Chondrocyte (in vitro differentiated cells): ENCODE measurements around the gene ELOVL7. TPM values are rescaled to one million over a fixed set of nuclear protein-coding genes. Genes with fewer than 3 reads are reported as not detected.

ENCODE experiments used
- DNase-seq: peaks from one replicate; pipeline ENCODE4 v3.0.0; 2021; ENCODE audit warnings: mixed read lengths, low spot score
- H3K27ac Mint-ChIP-seq: one replicate; pipeline ENCODE4 v1.8.0; 2021; ENCODE audit warnings: mild to moderate bottlenecking, moderate library complexity, mixed read lengths; ENCODE audit not compliant: unreplicated experiment
- H3K27me3 Mint-ChIP-seq: 2 replicates; pipeline ENCODE4 v1.8.0; 2021; ENCODE audit warnings: low read depth, mixed read lengths
- H3K36me3 Mint-ChIP-seq: 2 replicates; pipeline ENCODE4 v1.8.0; 2021; ENCODE audit warnings: low read depth, mixed read lengths
- H3K4me1 Mint-ChIP-seq: 2 replicates; pipeline ENCODE4 v1.8.0; 2021; ENCODE audit warnings: low read depth, mild to moderate bottlenecking, mixed read lengths
- H3K4me3 Mint-ChIP-seq: one replicate; pipeline ENCODE4 v1.8.0; 2021; ENCODE audit warnings: mild to moderate bottlenecking, moderate library complexity, mixed read lengths; ENCODE audit not compliant: unreplicated experiment
- H3K9me3 Mint-ChIP-seq: 2 replicates; pipeline ENCODE4 v1.8.0; 2021; ENCODE audit warnings: low read depth, mixed read lengths
- CTCF ChIP-seq: fragments of 200-600 bp; sonication (generic); IDR thresholded peaks from 2 replicates; pipeline ENCODE4 v1.5.0; 2021; ENCODE audit warnings: antibody characterized with exemption, mild to moderate bottlenecking, moderate library complexity
- total RNA-seq: library from RNA; stranded (reverse); gene quantifications from 3 replicates; pipeline ENCODE4 v1.2.1, GENCODE V29; 2021

The ELOVL7 gene
- total RNA-seq, 1 donor from 2014 or later = 0.40 TPM

GRCh38 chr5:60788863-60789513 lies 55.1 kb downstream of the ELOVL7 start:
- Mint-ChIP-seq H3K9me3 (peaks cover 2% of the 10 kb centered on the region), H3K4me3 (no peak overlapping the region), H3K27me3 (peaks cover 7% of the 10 kb centered on the region), H3K4me1 (no peaks in the 10 kb centered on the region), H3K27ac (no peak overlapping the region), H3K36me3 (no peaks in the 10 kb centered on the region)
- no peak for DNase-seq
- no peak for TF ChIP-seq CTCF

GRCh38 chr5:60779466-60779865 lies 64.6 kb downstream of the ELOVL7 start:
- Mint-ChIP-seq H3K27me3 (peaks cover 2% of the 10 kb centered on the region), H3K9me3 (peaks cover 1% of the 10 kb centered on the region), H3K4me1 (peaks cover 9% of the 10 kb centered on the region), H3K36me3 (no peaks in the 10 kb centered on the region), H3K4me3 (no peak overlapping the region), H3K27ac (no peak overlapping the region)
- no peak for DNase-seq
- TF ChIP-seq CTCF = no peak

GRCh38 chr5:60776343-60776742 lies 67.7 kb downstream of the ELOVL7 start:
- Mint-ChIP-seq H3K27ac (no peak overlapping the region), H3K9me3 (peaks cover 3% of the 10 kb centered on the region), H3K36me3 (no peaks in the 10 kb centered on the region), H3K27me3 (peaks cover 2% of the 10 kb centered on the region), H3K4me3 (no peak overlapping the region), H3K4me1 (peaks cover 13% of the 10 kb centered on the region)
- TF ChIP-seq CTCF = no peak
- DNase-seq = no peak

GRCh38 chr5:60765019-60765709 lies 78.9 kb downstream of the ELOVL7 start:
- Mint-ChIP-seq H3K4me3 (no peak overlapping the region), H3K27me3 (peaks cover 5% of the 10 kb centered on the region), H3K9me3 (peaks cover 5% of the 10 kb centered on the region), H3K4me1 (peaks cover 4% of the 10 kb centered on the region), H3K27ac (no peak overlapping the region), H3K36me3 (no peaks in the 10 kb centered on the region)
- no peak for TF ChIP-seq CTCF
- no peak for DNase-seq

GRCh38 chr5:60763061-60763460 lies 81.0 kb downstream of the ELOVL7 start:
- no peak for TF ChIP-seq CTCF
- Mint-ChIP-seq H3K36me3 (no peaks in the 10 kb centered on the region), H3K27me3 (peaks cover 11% of the 10 kb centered on the region), H3K9me3 (peaks cover 6% of the 10 kb centered on the region), H3K4me1 (peaks cover 4% of the 10 kb centered on the region), H3K4me3 (no peak overlapping the region), H3K27ac (no peak overlapping the region)
- no peak for DNase-seq
